ENCODE measurements around the gene POTEH.
"Not testable (repeated sequence)": the region's sequence is repeated elsewhere in the genome, so short reads cannot be mapped to it uniquely, and the experiment has no call there.

POTEH gene

GRCh38 chr22:15738157-15738908, 48.5 kb downstream of the POTEH start:
- not testable (repeated sequence) for DNase-seq

DNA sequence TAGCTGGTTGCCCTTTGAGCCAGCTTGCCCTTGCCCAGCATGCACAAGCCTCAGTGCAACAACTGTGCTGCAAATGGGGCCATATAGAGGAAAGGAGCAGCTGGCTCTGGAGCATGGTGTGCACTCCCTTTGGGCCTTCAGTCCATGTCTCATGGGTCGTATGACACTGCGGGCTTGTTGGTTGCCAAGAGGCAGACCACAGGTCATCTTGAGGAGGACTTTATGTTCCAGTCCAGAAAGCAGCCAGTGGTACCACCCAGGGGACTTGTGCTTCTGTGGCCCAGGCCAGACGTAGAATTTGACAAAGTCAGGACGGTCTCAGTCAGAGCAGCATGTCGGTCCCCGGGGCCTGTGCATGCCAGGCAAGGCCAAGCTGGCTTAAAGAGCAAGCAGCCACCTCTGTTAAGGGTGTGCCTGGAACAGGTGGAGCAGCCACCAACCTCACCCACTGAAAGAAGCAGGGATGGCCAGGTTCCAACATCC, 49.1 kb downstream of the POTEH start:
- DNase-seq: not testable (repeated sequence)

DNA sequence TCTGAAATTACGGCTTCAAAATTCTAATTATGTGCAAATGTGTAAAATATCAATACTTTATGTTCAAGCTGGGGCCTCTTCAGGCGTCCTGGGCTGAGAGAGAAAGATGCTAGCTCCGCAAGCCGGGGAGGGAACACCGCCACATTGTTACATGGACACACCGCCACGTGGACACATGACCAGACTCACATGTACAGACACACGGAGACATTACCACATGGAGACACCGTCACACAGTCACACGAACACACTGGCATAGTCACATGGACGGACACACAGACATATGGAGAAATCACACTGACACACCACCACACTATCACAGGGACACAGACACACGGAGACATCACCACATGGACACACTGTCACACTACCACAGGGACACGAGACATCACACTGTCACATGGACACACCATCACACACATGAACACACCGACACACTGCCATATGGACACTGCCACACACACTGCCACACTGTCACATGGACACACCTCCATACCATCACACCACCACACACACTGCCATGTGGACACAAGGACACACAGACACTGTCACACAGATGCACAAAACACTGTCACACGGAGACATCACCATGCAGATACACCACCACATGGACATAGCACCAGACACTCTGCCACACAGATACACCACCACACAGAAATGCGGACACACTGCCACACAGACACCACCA, 58.0 kb downstream of the POTEH start:
- DNase-seq: not testable (repeated sequence)

DNA sequence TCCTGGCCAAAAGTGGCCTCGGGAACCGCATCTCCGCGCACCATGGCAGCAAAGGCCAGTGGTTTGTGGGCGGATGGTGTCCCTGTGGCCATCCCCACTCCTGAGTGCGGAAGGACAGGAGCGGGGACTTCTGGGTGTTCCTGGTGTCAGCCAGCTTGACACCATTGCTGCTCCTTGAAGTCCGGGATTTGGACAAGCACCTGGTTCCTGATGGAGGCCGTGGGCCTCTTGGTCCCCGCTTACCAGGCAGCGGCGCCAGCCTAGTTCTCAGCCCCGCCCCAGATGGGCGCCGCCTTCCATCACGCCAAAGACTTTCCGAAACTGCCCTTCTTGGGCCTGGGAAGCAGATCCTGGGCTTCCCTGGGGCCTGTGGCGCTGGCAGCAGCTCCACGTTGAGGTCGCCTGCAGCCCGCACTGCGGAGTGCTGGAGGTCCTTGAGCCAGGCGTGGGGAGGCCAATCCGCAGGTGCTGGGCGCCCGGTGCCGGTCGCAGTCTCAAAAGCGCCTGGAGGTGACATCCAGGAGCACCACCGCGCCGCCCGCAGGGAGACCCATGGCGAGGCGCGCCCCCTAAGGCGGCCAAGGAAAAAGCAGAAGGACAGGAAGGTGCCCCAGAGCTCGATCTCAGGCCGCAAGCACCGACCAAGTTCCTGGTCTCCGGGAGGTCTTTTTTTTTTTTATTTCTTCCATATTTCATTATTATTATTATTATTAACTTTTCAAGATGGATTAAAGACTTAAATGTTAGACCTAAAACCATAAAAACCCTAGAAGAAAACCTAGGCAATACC, 59.5 kb downstream of the POTEH start:
- not testable (repeated sequence) for DNase-seq

GRCh38 chr22:15759443-15760097, 69.7 kb downstream of the POTEH start:
- not testable (repeated sequence) for DNase-seq

DNA sequence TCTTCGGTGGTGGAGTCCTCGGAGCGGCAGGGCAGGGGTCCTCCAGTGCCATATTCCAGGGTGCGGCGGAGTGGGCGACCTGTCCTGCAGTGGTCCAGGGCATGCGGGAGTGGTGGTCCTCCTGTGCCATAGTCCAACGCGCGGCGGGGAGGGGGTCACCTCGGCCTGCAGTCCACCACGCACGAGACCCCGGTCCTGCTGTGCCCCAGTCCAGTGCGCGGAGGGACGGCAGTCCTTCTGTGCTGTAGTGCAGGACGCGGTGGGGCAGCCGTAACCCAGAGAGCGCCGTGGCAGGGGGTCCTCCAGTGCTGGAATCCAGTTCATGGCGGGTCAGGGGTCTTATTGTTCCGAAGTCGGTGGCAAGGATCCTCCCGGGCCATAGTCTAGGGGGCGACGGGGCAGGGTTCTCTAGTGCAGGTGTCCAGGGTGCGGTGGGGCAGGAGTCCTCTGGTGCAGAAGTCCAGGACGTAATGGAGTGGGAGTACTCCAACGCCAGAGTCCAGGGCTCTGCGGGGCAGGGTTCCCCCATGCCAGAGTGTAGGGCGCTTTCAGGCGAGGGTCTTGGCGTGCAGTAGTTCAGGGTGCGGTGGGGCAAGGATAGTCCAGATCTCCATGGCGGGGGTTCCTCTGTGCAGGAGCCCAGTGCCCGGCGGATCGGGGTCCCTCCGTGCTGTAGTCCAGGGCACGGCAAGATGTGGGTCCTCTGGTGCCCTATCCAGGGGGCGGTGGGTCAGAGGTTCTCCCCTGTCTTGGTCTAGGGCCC, 70.7 kb downstream of the POTEH start:
- DNase-seq: not testable (repeated sequence)

- DNase-seq: not testable (repeated sequence)
Measured at GRCh38 chr22:15761151-15761777, 71.4 kb downstream of the POTEH start.

DNA sequence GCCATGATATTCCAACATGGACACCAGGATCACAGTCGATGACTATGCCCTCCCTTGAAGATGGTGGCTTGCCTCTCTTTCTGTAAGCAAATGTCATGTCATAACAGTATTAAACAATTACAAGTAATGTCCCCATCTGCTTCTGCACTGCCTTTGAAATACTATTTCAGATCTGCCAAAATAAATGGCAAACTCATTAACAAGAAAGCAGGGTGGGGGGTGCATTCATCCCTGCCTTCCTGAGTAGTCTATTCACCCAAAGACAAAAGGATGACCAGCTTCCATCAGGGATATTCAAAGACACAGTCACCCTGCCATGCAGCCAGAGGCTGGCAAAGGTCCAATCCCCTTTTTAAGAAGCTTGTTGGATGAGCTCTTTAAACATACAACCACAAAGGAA, 73.7 kb downstream of the POTEH start:
- not testable (repeated sequence) for DNase-seq
